Gastrocnemius medialis (tissue), 4 donors: ENCODE data around the gene TXNDC12. TPM values are rescaled to one million over a fixed set of nuclear protein-coding genes. Genes with fewer than 3 reads are reported as not detected.

ENCODE experiments used
- ATAC-seq, 2 donors: fragments of 150-250 bp; one replicate each; pipeline ENCODE4 v1.9.1; 2016
- DNase-seq, 2 donors: peaks; one replicate each; pipeline ENCODE4 v3.0.0-alpha.2; 2019
- H3K27ac ChIP-seq, 4 donors: fragments of 200-600 bp; sonication (generic); 1 replicate in 1 of 4; 2 replicates in 3 of 4; pipeline ENCODE4 v1.5.1; 2016 to 2018; ENCODE audit warnings: mild to moderate bottlenecking in 2 of 4, moderate library complexity in 1 of 4
- H3K27me3 ChIP-seq, 3 donors: fragments of 200-600 bp; sonication (generic) in 2 of 3; 1 replicate in 1 of 3; 2 replicates in 2 of 3; pipeline versions ENCODE4 v1.5.1 to v1.6.0; 2016 to 2019; ENCODE audit warnings: mild to moderate bottlenecking in 1 of 3, moderate library complexity in 1 of 3
- H3K36me3 ChIP-seq, 2 donors: fragments of 200-600 bp; sonication (generic) in 1 of 2; one replicate each; pipeline ENCODE4 v1.5.1; 2017 to 2018
- H3K4me1 ChIP-seq, 2 donors: fragments of 200-600 bp; sonication (generic) in 1 of 2; one replicate each; pipeline ENCODE4 v1.5.1; 2016 to 2017; ENCODE audit warnings: mild to moderate bottlenecking in 2 of 2
- H3K4me3 ChIP-seq, 4 donors: fragments of 200-600 bp; sonication (generic) in 3 of 4; 1 replicate in 1 of 4; 2 replicates in 3 of 4; pipeline ENCODE4 v1.5.1; 2016 to 2019; ENCODE audit warnings: mild to moderate bottlenecking in 2 of 4
- H3K9me3 ChIP-seq, 3 donors: fragments of 200-600 bp; sonication (generic) in 2 of 3; 1 replicate in 1 of 3; 2 replicates in 2 of 3; pipeline ENCODE4 v1.5.1; 2016 to 2019
- CTCF ChIP-seq, 5 experiments: fragments of 450-650 bp in 3 of 5; fragments of 200-600 bp in 2 of 5; sonication (generic) in 2 of 5; IDR thresholded peaks in 4 of 5; conservative IDR thresholded peaks in 1 of 5; 1 replicate in 4 of 5; 2 replicates in 1 of 5; pipeline ENCODE4 v1.5.1; 2016 to 2019; ENCODE audit warnings: antibody characterized with exemption in 5 of 5, mild to moderate bottlenecking in 3 of 5, moderate library complexity in 3 of 5
- POLR2A ChIP-seq, 2 donors: fragments of 450-650 bp; IDR thresholded peaks; one replicate each; pipeline ENCODE4 v1.6.1; 2017; ENCODE audit warnings: antibody characterized with exemption in 2 of 2, mild to moderate bottlenecking in 2 of 2, moderate library complexity in 2 of 2
- in situ Hi-C, 4 donors: fragments of 200-750 bp; cut with MboI; loops; one replicate each; pipeline versions ENCODE4 v1.15.0 to v1.8.0; 2017; ENCODE audit warnings: low sequenced_read_pairs in 4 of 4
- intact Hi-C: fragments of 100-400 bp; cut with DNase I; formaldehyde crosslinking; loops from one replicate; pipeline ENCODE4 v1.15.1; 2023; ENCODE audit warnings: low total_unique reads
- total RNA-seq, 4 donors: library from RNA; depleted of rRNA; stranded (reverse); fragments of >200 nt; gene quantifications; one replicate each; pipeline versions ENCODE4 v1.1.0 to v1.2.3, GENCODE V29; 2016

Gene TXNDC12
- total RNA-seq, 4 donors from 2014 or later: 19.8 to 25.3 (median 23.3) TPM

GRCh38 chr1:52060822-52061221 is 5.8 kb upstream of the TXNDC12 start:
- TF ChIP-seq POLR2A (IDR thresholded peaks at IDR 0.05) (no peak), CTCF (IDR thresholded peaks at IDR 0.05 in 4 of 5, conservative IDR thresholded peaks at IDR 0.05 in 1 of 5) (no peak)
- ATAC-seq (no peak), DNase-seq (no peak)
- intact Hi-C loops (no loop called here), in situ Hi-C loops (no loop called here)
- Histone ChIP-seq H3K9me3 (no peaks in the 10 kb centered on the region), H3K4me3 (no peak overlapping the region), H3K36me3 (peaks cover 0 to 52% of the 10 kb centered on the region in 2 donors), H3K4me1 (peaks cover 28 to 32% of the 10 kb centered on the region in 2 donors), H3K27ac (no peak overlapping the region), H3K27me3 (no peaks in the 10 kb centered on the region)

- H3K27ac ChIP-seq: no peak overlapping the region
- H3K4me3 ChIP-seq: no peak overlapping the region
- TF ChIP-seq POLR2A (IDR thresholded peaks at IDR 0.05) (no peak), CTCF (IDR thresholded peaks at IDR 0.05 in 4 of 5, conservative IDR thresholded peaks at IDR 0.05 in 1 of 5) (no peak)
- H3K36me3 ChIP-seq: peaks cover 0 to 43% of the 10 kb centered on the region in 2 donors
- H3K27me3 ChIP-seq: no peaks in the 10 kb centered on the region
- ATAC-seq: no peak
- in situ Hi-C loops (no loop called here), intact Hi-C loops (loop anchor here (5.0 kb wide), 2 partner anchors 82 to 1887 kb away; partner anchors contain the start of genes IFT25, LRRC42 and ZFYVE9)
- peaks cover 28 to 32% of the 10 kb centered on the region in 2 donors for H3K4me1 ChIP-seq
- DNase-seq: no peak
- no peaks in the 10 kb centered on the region for H3K9me3 ChIP-seq
Measured at GRCh38 chr1:52059888-52060287, 4.9 kb upstream of the TXNDC12 start.

GRCh38 chr1:52059321-52059720 is 4.3 kb upstream of the TXNDC12 start:
- TF ChIP-seq CTCF (IDR thresholded peaks at IDR 0.05 in 4 of 5, conservative IDR thresholded peaks at IDR 0.05 in 1 of 5) (no peak), POLR2A (IDR thresholded peaks at IDR 0.05) (no peak)
- H3K27me3 ChIP-seq: no peaks in the 10 kb centered on the region
- peaks cover 0 to 37% of the 10 kb centered on the region in 2 donors for H3K36me3 ChIP-seq
- intact Hi-C loops: loop anchor here (5.0 kb wide), 2 partner anchors 83 to 1888 kb away; partner anchors contain the start of genes IFT25, LRRC42 and ZFYVE9
- in situ Hi-C loops: no loop called here
- ATAC-seq: no peak
- DNase-seq: no peak
- H3K4me1 ChIP-seq: peaks cover 32 to 35% of the 10 kb centered on the region in 2 donors
- H3K4me3 ChIP-seq: no peak overlapping the region
- H3K27ac ChIP-seq: peak overlapping the region in 2 of 4 donors; percentile 6 to 14
- H3K9me3 ChIP-seq: no peaks in the 10 kb centered on the region

- peak overlapping the region in 2 of 4 donors; percentile 84 to 87 for H3K4me3 ChIP-seq
- no peak for ATAC-seq
- in situ Hi-C loops (no loop called here), intact Hi-C loops (loop anchor here (2.0 to 5.0 kb wide), 3 partner anchors 84 to 1889 kb away; partner anchors contain the start of genes IFT25, LRRC42, NRDC and ZFYVE9)
- no peaks in the 10 kb centered on the region for H3K9me3 ChIP-seq
- peak overlapping the region; percentile 92 to 98 (median 96) for H3K27ac ChIP-seq
- TF ChIP-seq CTCF (IDR thresholded peaks at IDR 0.05 in 4 of 5, conservative IDR thresholded peaks at IDR 0.05 in 1 of 5): no peak
- TF ChIP-seq POLR2A (IDR thresholded peaks at IDR 0.05): no peak
- no peaks in the 10 kb centered on the region for H3K27me3 ChIP-seq
- H3K36me3 ChIP-seq: peaks cover 0 to 26% of the 10 kb centered on the region in 2 donors
- peaks cover 38 to 39% of the 10 kb centered on the region in 2 donors for H3K4me1 ChIP-seq
- DNase-seq: no peak
Measured at GRCh38 chr1:52057876-52058415, 3.0 kb upstream of the TXNDC12 start.
